Testis (tissue), 3 donors: ENCODE measurements around the gene RABAC1. TPM values are rescaled to one million over a fixed set of nuclear protein-coding genes. Genes with fewer than 3 reads are reported as not detected.

Source experiments
- DNase-seq: peaks from one replicate; pipeline ENCODE4 v3.0.0-alpha.2; 2019
- H3K27ac ChIP-seq, 2 donors: fragments of 200-600 bp; sonication (generic); one replicate each; pipeline ENCODE4 v1.5.1; 2019
- H3K27me3 ChIP-seq: fragments of 200-600 bp; sonication (generic); one replicate; pipeline ENCODE4 v1.5.1; 2019
- H3K36me3 ChIP-seq: fragments of 200-600 bp; sonication (generic); one replicate; pipeline ENCODE4 v1.5.1; 2017; ENCODE audit warnings: low read depth; ENCODE audit errors: missing control alignments
- H3K4me1 ChIP-seq: fragments of 200-600 bp; sonication (generic); one replicate; pipeline ENCODE4 v1.5.1; 2019
- H3K4me3 ChIP-seq, 2 donors: fragments of 200-600 bp; sonication (generic); one replicate each; pipeline ENCODE4 v1.5.1; 2017 to 2019
- H3K9me3 ChIP-seq: fragments of 200-600 bp; sonication (generic); one replicate; pipeline ENCODE4 v1.5.1; 2017
- CTCF ChIP-seq, 3 experiments: fragments of 450-650 bp in 2 of 3; fragments of 200-600 bp in 1 of 3; sonication (generic) in 1 of 3; IDR thresholded peaks; one replicate each; pipeline ENCODE4 v1.5.1; 2016 to 2019; ENCODE audit warnings: antibody characterized with exemption in 3 of 3, mild to moderate bottlenecking in 2 of 3, moderate library complexity in 1 of 3
- POLR2A ChIP-seq: fragments of 450-650 bp; IDR thresholded peaks from one replicate; pipeline ENCODE4 v1.6.1; 2017; ENCODE audit warnings: antibody characterized with exemption, mild to moderate bottlenecking, moderate library complexity
- WGBS, 2 donors: methylation state at CpG; one replicate each; pipeline ENCODE4 v1.1.5; 2018; 5-methylcytosine and 5-hydroxymethylcytosine counted together
- intact Hi-C: fragments of 100-400 bp; cut with DNase I; formaldehyde crosslinking; loops from one replicate; pipeline ENCODE4 v1.15.1; 2023; ENCODE audit warnings: low total_unique reads
- polyA plus RNA-seq: library from polyadenylated mRNA; stranded (reverse); fragments of 350-450 nt; fragmentation: Illumina TruSeq; extraction: RNeasy Lipid Tissue Mini Kit (QIAGEN cat#74804); gene quantifications from one replicate; pipeline ENCODE4 v1.2.3, GENCODE V29; 2014; ENCODE audit warnings: low read depth, low replicate concordance; ENCODE audit not compliant: insufficient read depth
- total RNA-seq, 2 donors: library from RNA; depleted of rRNA; stranded (reverse); fragments of >200 nt; gene quantifications; one replicate each; pipeline ENCODE4 v1.2.3, GENCODE V29; 2016

Gene RABAC1
- total and polyA plus RNA-seq, 3 donors from 2014 or later = 143 to 196 (median 182) TPM

GRCh38 chr19:41906916-41907680 is 52.0 kb downstream of the RABAC1 start:
- TF ChIP-seq POLR2A (no peak), CTCF (IDR thresholded peaks at IDR 0.05) (no peak)
- intact Hi-C loops = no loop called here
- Histone ChIP-seq H3K9me3 (no peaks in the 10 kb centered on the region), H3K4me3 (no peak overlapping the region), H3K36me3 (no peaks in the 10 kb centered on the region), H3K27me3 (no peaks in the 10 kb centered on the region), H3K27ac (no peak overlapping the region), H3K4me1 (no peaks in the 10 kb centered on the region)
- WGBS, 2 donors = 84 to 85% methylated on average over 19 to 21 of the region's 21 CpGs
- DNase-seq = no peak

Other genes with a start within 250 kb of the RABAC1 start
- gene CEACAM6, start 203.8 kb downstream of the RABAC1 start, total RNA-seq = under 1 TPM in 1 of 2 donors, not detected in 1; 0.31 TPM
- gene CEACAM6, start 203.8 kb downstream of the RABAC1 start, polyA plus RNA-seq = 0.29 TPM
- gene CEACAM3, start 162.7 kb downstream of the RABAC1 start, total RNA-seq = not detected
- not detected for gene CEACAM3, start 162.7 kb downstream of the RABAC1 start, polyA plus RNA-seq
- gene LYPD4, start 114.6 kb downstream of the RABAC1 start, total RNA-seq = 10 to 100 TPM; 33.6 to 68.4 TPM
- gene LYPD4, start 114.6 kb downstream of the RABAC1 start, polyA plus RNA-seq = 198 TPM
- 10 to 100 TPM; 23.1 to 55.3 TPM for gene DMRTC2, start 114.3 kb downstream of the RABAC1 start, total RNA-seq
- gene DMRTC2, start 114.3 kb downstream of the RABAC1 start, polyA plus RNA-seq = 71.0 TPM
- 1,000 to 10,000 TPM in 1 of 2 donors, 100 to 1,000 TPM in 1; 869 to 1,199 TPM for gene RPS19, start 99.1 kb downstream of the RABAC1 start, total RNA-seq
- 1,270 TPM for gene RPS19, start 99.1 kb downstream of the RABAC1 start, polyA plus RNA-seq
- gene CD79A, start 82.0 kb downstream of the RABAC1 start, total RNA-seq = under 1 TPM in 1 of 2 donors, not detected in 1; 0.87 TPM
- 3.6 TPM for gene CD79A, start 82.0 kb downstream of the RABAC1 start, polyA plus RNA-seq
- 10 to 100 TPM; 51.2 to 56.3 TPM for gene ARHGEF1, start 76.1 kb downstream of the RABAC1 start, total RNA-seq
- gene ARHGEF1, start 76.1 kb downstream of the RABAC1 start, polyA plus RNA-seq = 33.2 TPM
- 1 to 10 TPM; 2.2 to 2.4 TPM for gene ERFL, start 30.9 kb downstream of the RABAC1 start, total RNA-seq
- gene ERFL, start 30.9 kb downstream of the RABAC1 start, polyA plus RNA-seq = 0.78 TPM
- gene ATP1A3, start 34.9 kb upstream of the RABAC1 start, total RNA-seq = 10 to 100 TPM; 30.3 to 60.8 TPM
- gene ATP1A3, start 34.9 kb upstream of the RABAC1 start, polyA plus RNA-seq = 87.3 TPM
- gene GRIK5, start 110.9 kb upstream of the RABAC1 start, total RNA-seq = 10 to 100 TPM; 43.8 to 87.4 TPM
- gene GRIK5, start 110.9 kb upstream of the RABAC1 start, polyA plus RNA-seq = 31.7 TPM
- gene ZNF574, start 116.8 kb upstream of the RABAC1 start, total RNA-seq = 10 to 100 TPM; 63.2 to 64.8 TPM
- 47.4 TPM for gene ZNF574, start 116.8 kb upstream of the RABAC1 start, polyA plus RNA-seq
- 10 to 100 TPM in 1 of 2 donors, 1 to 10 TPM in 1; 9.4 to 20.6 TPM for gene POU2F2, start 173.1 kb upstream of the RABAC1 start, total RNA-seq
- gene POU2F2, start 173.1 kb upstream of the RABAC1 start, polyA plus RNA-seq = 13.2 TPM